ENCODE results near the gene GRM8. TPM values are rescaled to one million over a fixed set of nuclear protein-coding genes. Genes with fewer than 3 reads are reported as not detected.
"Not testable (repeated sequence)": the region's sequence is repeated elsewhere in the genome, so short reads cannot be mapped to it uniquely, and the experiment has no call there.

GRM8 gene
- total and polyA plus RNA-seq, 10 of the 15 experiments (the other 5 are each of a cell fraction or from before 2014, with no cell fraction given): 0.33 to 7.1 (median 0.45) TPM; not detected in 2

GRCh38 chr7:126685018-126685573, 567.6 kb downstream of the GRM8 start:
- intact Hi-C loops (cut with micrococcal nuclease; ENCODE audit: unreplicated experiment): no loop called here
- CTCF ChIA-PET: no interaction called here
- Histone ChIP-seq H2AFZ (ENCODE audit: control insufficient read depth, low read depth, low read length) (no peak overlapping the region), H4K20me1 (ENCODE audit: control insufficient read depth, insufficient read depth) (no peaks in the 10 kb centered on the region), H3K4me2 (ENCODE audit: control insufficient read depth, insufficient read depth) (no peak overlapping the region), H3K36me3 (ENCODE audit: control insufficient read depth in 2 of 2, insufficient read depth in 2 of 2, low read length in 1 of 2) (no peaks in the 10 kb centered on the region; a peak in 2 of 4 replicates), H3K79me2 (ENCODE audit: control insufficient read depth, insufficient read depth, low read length) (no peaks in the 10 kb centered on the region), H3K9me3 (replicated peaks; ENCODE audit: control insufficient read depth, insufficient read depth, low read length) (peaks cover 15% of the 10 kb centered on the region), H3K9ac (ENCODE audit: control insufficient read depth, insufficient read depth, low read length) (no peak overlapping the region), H3K27me3 (replicated peaks in 1 of 2; ENCODE audit: control insufficient read depth in 2 of 2, insufficient read depth in 2 of 2, low read length in 1 of 2) (no peaks in the 10 kb centered on the region), H3K27ac (ENCODE audit: control insufficient read depth, insufficient read depth) (no peak overlapping the region), H3K4me1 (ENCODE audit: control insufficient read depth, insufficient read depth, low read length) (no peaks in the 10 kb centered on the region), H3K4me3 (no peak overlapping the region)
- RAD21 ChIA-PET (ENCODE audit: unreplicated experiment): no interaction called here
- DNase-seq (ENCODE audit: low read depth, low spot score) (no peak), ATAC-seq (no peak), FAIRE-seq (no peak)
- POLR2A ChIA-PET: no interaction called here
- 96% methylated on average over 10 of the region's 11 CpGs for WGBS (ENCODE audit: insufficient coverage, insufficient replicate concordance, low lambda C conversion rate, missing lambda C conversion rate)
- SMC1A ChIA-PET (ENCODE audit: uncharacterized antibody, unreplicated experiment): interaction anchor here (2.8 to 7.1 kb wide), 2 partner anchors 8 to 23 kb away, joined by 9 to 46 read pairs; no protein-coding TSS in a partner anchor
- in situ Hi-C loops (cut with MboI): no loop called here
- TF ChIP-seq MEF2B (IDR thresholded peaks at IDR 0.05; ENCODE audit: partially characterized antibody, poor library complexity, severe bottlenecking) (no peak), FOS (IDR thresholded peaks at IDR 0.05; ENCODE audit: borderline replicate concordance, extremely low read depth, insufficient read length) (no peak), ZNF384 (IDR thresholded peaks at IDR 0.05; ENCODE audit: borderline replicate concordance, low read depth, low read length) (no peak)
- no TSS peak for BruUV-seq (replicated peaks)

- TF ChIP-seq SMAD1 (IDR thresholded peaks at IDR 0.05; ENCODE audit: low read depth, partially characterized antibody): no peak
- TF ChIP-seq SIN3A (IDR thresholded peaks at IDR 0.05; ENCODE audit: low read depth, low read length): no peak
- TF ChIP-seq SPI1 (IDR thresholded peaks at IDR 0.05; ENCODE audit: borderline replicate concordance, insufficient read depth, low read depth, low read length): no peak
- TF ChIP-seq RFX5 (IDR thresholded peaks at IDR 0.05; ENCODE audit: low read depth, low read length): no peak
- TF ChIP-seq ELK1 (IDR thresholded peaks at IDR 0.05; ENCODE audit: low read depth, low read length): no peak
- in situ Hi-C loops (cut with MboI) (no loop called here), intact Hi-C loops (cut with micrococcal nuclease; ENCODE audit: unreplicated experiment) (no loop called here)
- ChIA-PET RAD21 (ENCODE audit: unreplicated experiment) (interaction anchor here (1.3 kb wide), 1 partner anchor 24 kb away, joined by 3 read pairs; no protein-coding TSS in a partner anchor), POLR2A (interaction anchor here (1.4 kb wide), 1 partner anchor 11 kb away, joined by 3 read pairs; no protein-coding TSS in a partner anchor), SMC1A (ENCODE audit: uncharacterized antibody, unreplicated experiment) (interaction anchor here (0.6 to 1.9 kb wide), 8 partner anchors 8 to 1115 kb away, joined by 3 to 6 read pairs (median 4); no protein-coding TSS in a partner anchor), CTCF (interaction anchor here (1.3 kb wide), 1 partner anchor 19 kb away, joined by 3 read pairs; no protein-coding TSS in a partner anchor)
- no peaks in the 10 kb centered on the region for H3K4me1 ChIP-seq (ENCODE audit: control insufficient read depth, insufficient read depth, low read length)
- H3K9me3 ChIP-seq (replicated peaks; ENCODE audit: control insufficient read depth, insufficient read depth, low read length): peaks cover 13% of the 10 kb centered on the region
- H3K27me3 ChIP-seq (replicated peaks in 1 of 2; ENCODE audit: control insufficient read depth in 2 of 2, insufficient read depth in 2 of 2, low read length in 1 of 2): no peaks in the 10 kb centered on the region
- H3K27ac ChIP-seq (ENCODE audit: control insufficient read depth, insufficient read depth): no peak overlapping the region
- no peaks in the 10 kb centered on the region for H4K20me1 ChIP-seq (ENCODE audit: control insufficient read depth, insufficient read depth)
- ATAC-seq (no peak), FAIRE-seq (no peak), DNase-seq (ENCODE audit: low read depth, low spot score) (no peak)
- no peak overlapping the region for H2AFZ ChIP-seq (ENCODE audit: control insufficient read depth, low read depth, low read length)
- no peak overlapping the region for H3K9ac ChIP-seq (ENCODE audit: control insufficient read depth, insufficient read depth, low read length)
- H3K36me3 ChIP-seq (ENCODE audit: control insufficient read depth in 2 of 2, insufficient read depth in 2 of 2, low read length in 1 of 2): no peaks in the 10 kb centered on the region; a peak in 1 of 4 replicates
- no TSS peak for BruUV-seq (replicated peaks)
- H3K79me2 ChIP-seq (ENCODE audit: control insufficient read depth, insufficient read depth, low read length): no peaks in the 10 kb centered on the region
- H3K4me3 ChIP-seq: no peak overlapping the region
- H3K4me2 ChIP-seq (ENCODE audit: control insufficient read depth, insufficient read depth): no peak overlapping the region
These were observed 570.6 kb downstream of the GRM8 start for GRCh38 chr7:126682176-126682575.

- H3K4me1 ChIP-seq (ENCODE audit: control insufficient read depth, insufficient read depth, low read length); intact Hi-C loops (cut with micrococcal nuclease; ENCODE audit: unreplicated experiment); H3K79me2 ChIP-seq (ENCODE audit: control insufficient read depth, insufficient read depth, low read length); H3K9me3 ChIP-seq (replicated peaks; ENCODE audit: control insufficient read depth, insufficient read depth, low read length); CTCF ChIA-PET; H4K20me1 ChIP-seq (ENCODE audit: control insufficient read depth, insufficient read depth); H3K4me2 ChIP-seq (ENCODE audit: control insufficient read depth, insufficient read depth); RAD21 ChIA-PET (ENCODE audit: unreplicated experiment); H3K27ac ChIP-seq (ENCODE audit: control insufficient read depth, insufficient read depth); in situ Hi-C loops (cut with MboI); H3K27me3 ChIP-seq (replicated peaks in 1 of 2; ENCODE audit: control insufficient read depth in 2 of 2, insufficient read depth in 2 of 2, low read length in 1 of 2); DNase-seq (ENCODE audit: low read depth, low spot score); ATAC-seq; POLR2A ChIA-PET; FAIRE-seq; H3K36me3 ChIP-seq (ENCODE audit: control insufficient read depth in 2 of 2, insufficient read depth in 2 of 2, low read length in 1 of 2); H3K4me3 ChIP-seq; H3K9ac ChIP-seq (ENCODE audit: control insufficient read depth, insufficient read depth, low read length); H2AFZ ChIP-seq (ENCODE audit: control insufficient read depth, low read depth, low read length); BruUV-seq (replicated peaks): not testable (repeated sequence)
- WGBS (ENCODE audit: insufficient coverage, insufficient replicate concordance, low lambda C conversion rate, missing lambda C conversion rate): 91% methylated on average over 1 of the region's 1 CpG
- SMC1A ChIA-PET (ENCODE audit: uncharacterized antibody, unreplicated experiment): interaction anchor here (1.5 to 2.4 kb wide), 2 partner anchors 12 to 30 kb away, joined by 5 to 12 read pairs; no protein-coding TSS in a partner anchor
These were observed 584.0 kb downstream of the GRM8 start for GRCh38 chr7:126668762-126669161.

Measured in GM12878 (cell line).